ENCODE data around the gene NGDN.
"Not testable (repeated sequence)": the region's sequence is repeated elsewhere in the genome, so short reads cannot be mapped to it uniquely, and the experiment has no call there.

Gene NGDN

GRCh38 chr14:23469127-23469905, at the start of gene NGDN:
Gene NGDN, plus strand, starts transcription at chr14:23469703. Its CDS starts 13 bp downstream, at chr14:23469716.
- peaks cover 10% of the 10 kb centered on the region for H3K4me1 ChIP-seq (ENCODE audit: control insufficient read depth, insufficient read depth, low read length)
- no peaks in the 10 kb centered on the region for H3K9me3 ChIP-seq (ENCODE audit: control insufficient read depth, low read length)
- H3K9ac ChIP-seq (ENCODE audit: low read length): peak within 1 kb of the TSS; percentile 96
- no peaks in the 10 kb centered on the region for H3K27me3 ChIP-seq (replicated peaks; ENCODE audit: control insufficient read depth, insufficient read depth, low read length)
- peaks cover 34% of the 10 kb centered on the region for H3K36me3 ChIP-seq (ENCODE audit: control insufficient read depth, insufficient read depth, low read length, severe bottlenecking)
- DNase-seq (ENCODE audit: low read depth): peak; percentile 99
- H3K4me3 ChIP-seq (ENCODE audit: low read length): peak within 1 kb of the TSS; percentile 98

- no peak overlapping the region for H3K4me3 ChIP-seq (ENCODE audit: low read length)
- H3K4me1 ChIP-seq (ENCODE audit: control insufficient read depth, insufficient read depth, low read length): no peaks in the 10 kb centered on the region
- peaks cover 40% of the 10 kb centered on the region for H3K27me3 ChIP-seq (replicated peaks; ENCODE audit: control insufficient read depth, insufficient read depth, low read length)
- no peak for DNase-seq (ENCODE audit: low read depth)
- no peak overlapping the region for H3K9ac ChIP-seq (ENCODE audit: low read length)
- H3K36me3 ChIP-seq (ENCODE audit: control insufficient read depth, insufficient read depth, low read length, severe bottlenecking): no peaks in the 10 kb centered on the region
- peaks cover 3% of the 10 kb centered on the region for H3K9me3 ChIP-seq (ENCODE audit: control insufficient read depth, low read length)
Measured at GRCh38 chr14:23421594-23421993, 47.9 kb upstream of the NGDN start.

- Histone ChIP-seq H3K36me3 (ENCODE audit: control insufficient read depth, insufficient read depth, low read length, severe bottlenecking) (no peaks in the 10 kb centered on the region), H3K9me3 (ENCODE audit: control insufficient read depth, low read length) (peaks cover 3% of the 10 kb centered on the region), H3K27me3 (replicated peaks; ENCODE audit: control insufficient read depth, insufficient read depth, low read length) (peaks cover 49% of the 10 kb centered on the region), H3K4me3 (ENCODE audit: low read length) (no peak overlapping the region), H3K4me1 (ENCODE audit: control insufficient read depth, insufficient read depth, low read length) (no peaks in the 10 kb centered on the region), H3K9ac (ENCODE audit: low read length) (no peak overlapping the region)
- DNase-seq (ENCODE audit: low read depth): no peak
Measured at GRCh38 chr14:23423657-23424056, 45.8 kb upstream of the NGDN start.

GRCh38 chr14:23425169-23425568, 44.3 kb upstream of the NGDN start:
- Histone ChIP-seq H3K27me3 (replicated peaks; ENCODE audit: control insufficient read depth, insufficient read depth, low read length) (peaks cover 52% of the 10 kb centered on the region), H3K9me3 (ENCODE audit: control insufficient read depth, low read length) (peaks cover 3% of the 10 kb centered on the region), H3K4me3 (ENCODE audit: low read length) (no peak overlapping the region), H3K4me1 (ENCODE audit: control insufficient read depth, insufficient read depth, low read length) (no peaks in the 10 kb centered on the region), H3K9ac (ENCODE audit: low read length) (no peak overlapping the region), H3K36me3 (ENCODE audit: control insufficient read depth, insufficient read depth, low read length, severe bottlenecking) (no peaks in the 10 kb centered on the region)
- no peak for DNase-seq (ENCODE audit: low read depth)

GRCh38 chr14:23425798-23426197, 43.7 kb upstream of the NGDN start:
- not testable (repeated sequence) for H3K9me3 ChIP-seq (ENCODE audit: control insufficient read depth, low read length); H3K36me3 ChIP-seq (ENCODE audit: control insufficient read depth, insufficient read depth, low read length, severe bottlenecking); H3K9ac ChIP-seq (ENCODE audit: low read length); H3K4me3 ChIP-seq (ENCODE audit: low read length); H3K4me1 ChIP-seq (ENCODE audit: control insufficient read depth, insufficient read depth, low read length); DNase-seq (ENCODE audit: low read depth)
- H3K27me3 ChIP-seq (replicated peaks; ENCODE audit: control insufficient read depth, insufficient read depth, low read length): peaks cover 54% of the 10 kb centered on the region

GRCh38 chr14:23428686-23429495, 40.6 kb upstream of the NGDN start:
- no peak for DNase-seq (ENCODE audit: low read depth)
- Histone ChIP-seq H3K27me3 (replicated peaks; ENCODE audit: control insufficient read depth, insufficient read depth, low read length) (peaks cover 61% of the 10 kb centered on the region), H3K9me3 (ENCODE audit: control insufficient read depth, low read length) (peaks cover 2% of the 10 kb centered on the region), H3K4me1 (ENCODE audit: control insufficient read depth, insufficient read depth, low read length) (no peaks in the 10 kb centered on the region), H3K9ac (ENCODE audit: low read length) (no peak overlapping the region), H3K4me3 (ENCODE audit: low read length) (no peak overlapping the region), H3K36me3 (ENCODE audit: control insufficient read depth, insufficient read depth, low read length, severe bottlenecking) (no peaks in the 10 kb centered on the region)

GRCh38 chr14:23430016-23430722, 39.3 kb upstream of the NGDN start:
- DNase-seq (ENCODE audit: low read depth): no peak
- H3K4me3 ChIP-seq (ENCODE audit: low read length): no peak overlapping the region
- H3K27me3 ChIP-seq (replicated peaks; ENCODE audit: control insufficient read depth, insufficient read depth, low read length): peaks cover 67% of the 10 kb centered on the region
- no peaks in the 10 kb centered on the region for H3K4me1 ChIP-seq (ENCODE audit: control insufficient read depth, insufficient read depth, low read length)
- H3K9ac ChIP-seq (ENCODE audit: low read length): no peak overlapping the region
- no peaks in the 10 kb centered on the region for H3K36me3 ChIP-seq (ENCODE audit: control insufficient read depth, insufficient read depth, low read length, severe bottlenecking)
- no peaks in the 10 kb centered on the region for H3K9me3 ChIP-seq (ENCODE audit: control insufficient read depth, low read length)

GRCh38 chr14:23430723-23431085, 38.8 kb upstream of the NGDN start:
- H3K27me3 ChIP-seq (replicated peaks; ENCODE audit: control insufficient read depth, insufficient read depth, low read length): peaks cover 68% of the 10 kb centered on the region
- H3K9ac ChIP-seq (ENCODE audit: low read length): no peak overlapping the region
- H3K36me3 ChIP-seq (ENCODE audit: control insufficient read depth, insufficient read depth, low read length, severe bottlenecking): no peaks in the 10 kb centered on the region
- no peak overlapping the region for H3K4me3 ChIP-seq (ENCODE audit: low read length)
- no peaks in the 10 kb centered on the region for H3K9me3 ChIP-seq (ENCODE audit: control insufficient read depth, low read length)
- H3K4me1 ChIP-seq (ENCODE audit: control insufficient read depth, insufficient read depth, low read length): no peaks in the 10 kb centered on the region
- peak; percentile 20 for DNase-seq (ENCODE audit: low read depth)

- Histone ChIP-seq H3K4me3 (ENCODE audit: low read length) (no peak overlapping the region), H3K9ac (ENCODE audit: low read length) (no peak overlapping the region), H3K27me3 (replicated peaks; ENCODE audit: control insufficient read depth, insufficient read depth, low read length) (peaks cover 68% of the 10 kb centered on the region), H3K36me3 (ENCODE audit: control insufficient read depth, insufficient read depth, low read length, severe bottlenecking) (no peaks in the 10 kb centered on the region), H3K9me3 (ENCODE audit: control insufficient read depth, low read length) (no peaks in the 10 kb centered on the region), H3K4me1 (ENCODE audit: control insufficient read depth, insufficient read depth, low read length) (no peaks in the 10 kb centered on the region)
- DNase-seq (ENCODE audit: low read depth): no peak
Measured at GRCh38 chr14:23431486-23431885, 38.0 kb upstream of the NGDN start.

- H3K9me3 ChIP-seq (ENCODE audit: control insufficient read depth, low read length): no peaks in the 10 kb centered on the region
Measured at GRCh38 chr14:23432102-23432925, 37.2 kb upstream of the NGDN start.

More at GRCh38 chr14:23432102-23432925, 37.2 kb upstream of the NGDN start:
- no peak overlapping the region for H3K4me3 ChIP-seq (ENCODE audit: low read length)
- H3K9ac ChIP-seq (ENCODE audit: low read length): no peak overlapping the region
- H3K27me3 ChIP-seq (replicated peaks; ENCODE audit: control insufficient read depth, insufficient read depth, low read length): peaks cover 66% of the 10 kb centered on the region
- no peaks in the 10 kb centered on the region for H3K36me3 ChIP-seq (ENCODE audit: control insufficient read depth, insufficient read depth, low read length, severe bottlenecking)
- no peaks in the 10 kb centered on the region for H3K4me1 ChIP-seq (ENCODE audit: control insufficient read depth, insufficient read depth, low read length)
- DNase-seq (ENCODE audit: low read depth): no peak
